GM19023 (cell line): ENCODE results near the gene OR6X1.

ENCODE experiments used
- ATAC-seq: cut with Tn5 transposase; IDR thresholded peaks from one replicate; pipeline ENCODE4 v1.9.1; 2021; ENCODE audit warnings: mild to moderate bottlenecking, moderate library complexity; ENCODE audit not compliant: unreplicated experiment

OR6X1 gene

GRCh38 chr11:123754101-123754568, at the start of gene OR6X1:
Gene OR6X1 (minus strand): TSS chr11:123754518. CDS start chr11:123754518, 0 bp downstream.
- no peak for ATAC-seq

GRCh38 chr11:123801765-123802164, 47.4 kb upstream of the OR6X1 start:
- ATAC-seq = no peak

GRCh38 chr11:123800036-123800435, 45.7 kb upstream of the OR6X1 start:
- no peak for ATAC-seq

- no peak for ATAC-seq
These were observed 45.1 kb upstream of the OR6X1 start for GRCh38 chr11:123799438-123799837.

- ATAC-seq = no peak
These were observed 44.4 kb upstream of the OR6X1 start for GRCh38 chr11:123798513-123799252.

- no peak for ATAC-seq
These were observed 43.8 kb upstream of the OR6X1 start for GRCh38 chr11:123798079-123798478.

GRCh38 chr11:123797541-123797940, 43.2 kb upstream of the OR6X1 start:
- ATAC-seq = no peak

- no peak for ATAC-seq
These were observed 42.8 kb upstream of the OR6X1 start for GRCh38 chr11:123797114-123797513.

- no peak for ATAC-seq
These were observed 41.9 kb upstream of the OR6X1 start for GRCh38 chr11:123796226-123796625.

- ATAC-seq = no peak
These were observed 29.2 kb upstream of the OR6X1 start for GRCh38 chr11:123783536-123783935.

GRCh38 chr11:123778511-123778910, 24.2 kb upstream of the OR6X1 start:
- ATAC-seq = no peak

- ATAC-seq = no peak
These were observed 21.6 kb upstream of the OR6X1 start for GRCh38 chr11:123775715-123776549.

- no peak for ATAC-seq
These were observed 21.0 kb upstream of the OR6X1 start for GRCh38 chr11:123775289-123775688.

GRCh38 chr11:123773959-123774358, 19.6 kb upstream of the OR6X1 start:
- ATAC-seq = no peak

- no peak for ATAC-seq
These were observed 18.7 kb upstream of the OR6X1 start for GRCh38 chr11:123773026-123773425.

- no peak for ATAC-seq
These were observed 17.3 kb upstream of the OR6X1 start for GRCh38 chr11:123771664-123772063.

- ATAC-seq = no peak
These were observed 16.4 kb upstream of the OR6X1 start for GRCh38 chr11:123770712-123771111.

- ATAC-seq = no peak
These were observed 11.3 kb upstream of the OR6X1 start for GRCh38 chr11:123765601-123766000.

- no peak for ATAC-seq
These were observed 8.1 kb upstream of the OR6X1 start for GRCh38 chr11:123762422-123762821.

GRCh38 chr11:123760894-123761293, 6.6 kb upstream of the OR6X1 start:
- no peak for ATAC-seq

GRCh38 chr11:123757976-123758375, 3.7 kb upstream of the OR6X1 start:
- ATAC-seq = no peak

GRCh38 chr11:123755813-123756212, 1.5 kb upstream of the OR6X1 start:
- ATAC-seq = no peak
